GM21723 (cell line): ENCODE data around the gene TRRAP.

Source experiments
- ATAC-seq: cut with Tn5 transposase; IDR thresholded peaks from one replicate; pipeline ENCODE4 v1.9.1; 2021; ENCODE audit warnings: mild to moderate bottlenecking, moderate library complexity; ENCODE audit not compliant: unreplicated experiment

Gene TRRAP

GRCh38 chr7:98887038-98887437, 8.7 kb downstream of the TRRAP start:
- ATAC-seq = no peak

GRCh38 chr7:98892609-98893008, 14.3 kb downstream of the TRRAP start:
- no peak for ATAC-seq

- no peak for ATAC-seq
Observed at GRCh38 chr7:98899816-98900215, 21.5 kb downstream of the TRRAP start.

- ATAC-seq = no peak
Observed at GRCh38 chr7:98900815-98901214, 22.5 kb downstream of the TRRAP start.

GRCh38 chr7:98902523-98902922, 24.2 kb downstream of the TRRAP start:
- ATAC-seq = no peak

- ATAC-seq = no peak
Observed at GRCh38 chr7:98903246-98903645, 24.9 kb downstream of the TRRAP start.

- ATAC-seq = no peak
Observed at GRCh38 chr7:98907570-98907969, 29.2 kb downstream of the TRRAP start.

- ATAC-seq = no peak
Observed at GRCh38 chr7:98908585-98908984, 30.3 kb downstream of the TRRAP start.

- no peak for ATAC-seq
Observed at GRCh38 chr7:98909487-98909886, 31.2 kb downstream of the TRRAP start.

- ATAC-seq = no peak
Observed at GRCh38 chr7:98910427-98910826, 32.1 kb downstream of the TRRAP start.

- ATAC-seq = no peak
Observed at GRCh38 chr7:98911916-98912315, 33.6 kb downstream of the TRRAP start.

GRCh38 chr7:98913026-98913425, 34.7 kb downstream of the TRRAP start:
- ATAC-seq = no peak

- no peak for ATAC-seq
Observed at GRCh38 chr7:98913612-98914011, 35.3 kb downstream of the TRRAP start.

GRCh38 chr7:98917331-98917730, 39.0 kb downstream of the TRRAP start:
- no peak for ATAC-seq

GRCh38 chr7:98921608-98922372, 43.5 kb downstream of the TRRAP start:
- no peak for ATAC-seq

- ATAC-seq = no peak
Observed at GRCh38 chr7:98922392-98923187, 44.3 kb downstream of the TRRAP start.

- ATAC-seq = no peak
Observed at GRCh38 chr7:98923512-98923911, 45.2 kb downstream of the TRRAP start.

GRCh38 chr7:98927125-98927524, 48.8 kb downstream of the TRRAP start:
- ATAC-seq = no peak

GRCh38 chr7:98930464-98930863, 52.1 kb downstream of the TRRAP start:
- peak; percentile 58 for ATAC-seq

- ATAC-seq = peak; percentile 92
Observed at GRCh38 chr7:98930921-98931320, 52.6 kb downstream of the TRRAP start.

- no peak for ATAC-seq
Observed at GRCh38 chr7:98933321-98933720, 55.0 kb downstream of the TRRAP start.

GRCh38 chr7:98934267-98934666, 55.9 kb downstream of the TRRAP start:
- ATAC-seq = no peak
